Left lobe of liver (tissue), 2 donors: Measurements from ENCODE around the gene KRT37. TPM values are rescaled to one million over a fixed set of nuclear protein-coding genes. Genes with fewer than 3 reads are reported as not detected.

Experiments
- ATAC-seq: fragments of 200-7000 bp; cut with Tn5 transposase; one replicate; pipeline ENCODE4 v1.9.1; 2020; ENCODE audit warnings: mild to moderate bottlenecking, moderate library complexity
- DNase-seq: peaks from one replicate; pipeline ENCODE4 v3.0.0-alpha.2; 2020; ENCODE audit warnings: low spot score
- total RNA-seq: library from RNA; stranded (reverse); gene quantifications from one replicate; pipeline ENCODE4 v1.2.1, GENCODE V29; 2021
- donor health status: DM: no; HTN: no; CAD: no; lungs with moderate emphysema.
- donor health status: DM: no; HTN: yes; CAD: no.

The KRT37 gene
- total RNA-seq, 1 donor from 2014 or later: not detected

DNA sequence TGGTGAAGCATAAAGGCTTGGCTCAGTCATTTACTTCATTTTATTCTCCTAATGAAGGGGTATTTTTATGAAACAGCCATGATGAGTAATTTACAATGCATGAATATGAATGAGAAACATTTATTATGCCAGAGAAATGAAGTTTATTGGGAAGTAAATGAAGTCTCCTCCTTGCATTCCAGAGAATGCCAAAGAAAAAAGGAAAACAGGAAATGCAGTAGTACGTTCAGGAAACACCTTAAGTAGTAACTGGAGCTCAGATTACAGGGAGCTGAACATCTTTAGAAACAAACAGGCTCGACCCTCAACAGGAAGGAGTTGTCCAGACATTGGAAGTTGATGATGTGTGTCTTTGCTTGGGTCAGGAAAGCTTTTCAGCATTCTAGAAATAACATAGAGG is 46.8 kb downstream of the KRT37 start:
- no peak for ATAC-seq
- DNase-seq: no peak

Other genes starting within 250 kb of the KRT37 start
- gene KRTAP4-2, start 246.4 kb downstream of the KRT37 start, total RNA-seq: not detected
- not detected for gene KRTAP4-1, start 239.7 kb downstream of the KRT37 start, total RNA-seq
- gene KRTAP9-1, start 234.7 kb downstream of the KRT37 start, total RNA-seq: not detected
- not detected for gene KRTAP9-2, start 197.9 kb downstream of the KRT37 start, total RNA-seq
- gene KRTAP9-3, start 192.1 kb downstream of the KRT37 start, total RNA-seq: not detected
- gene KRTAP9-8, start 186.6 kb downstream of the KRT37 start, total RNA-seq: not detected
- gene KRTAP9-4, start 174.9 kb downstream of the KRT37 start, total RNA-seq: not detected
- gene KRTAP9-9, start 169.2 kb downstream of the KRT37 start, total RNA-seq: not detected
- not detected for gene KRTAP9-6, start 159.2 kb downstream of the KRT37 start, total RNA-seq
- not detected for gene KRTAP9-7, start 148.9 kb downstream of the KRT37 start, total RNA-seq
- gene KRTAP29-1, start 121.7 kb downstream of the KRT37 start, total RNA-seq: not detected
- not detected for gene KRTAP16-1, start 115.3 kb downstream of the KRT37 start, total RNA-seq
- gene KRTAP17-1, start 108.9 kb downstream of the KRT37 start, total RNA-seq: not detected
- not detected for gene KRT33A, start 73.8 kb downstream of the KRT37 start, total RNA-seq
- not detected for gene KRT33B, start 54.8 kb downstream of the KRT37 start, total RNA-seq
- gene KRT34, start 42.3 kb downstream of the KRT37 start, total RNA-seq: not detected
- gene KRT31, start 27.0 kb downstream of the KRT37 start, total RNA-seq: not detected
- gene KRT38, start 16.4 kb upstream of the KRT37 start, total RNA-seq: not detected
- not detected for gene KRT32, start 42.8 kb upstream of the KRT37 start, total RNA-seq
- not detected for gene KRT35, start 56.6 kb upstream of the KRT37 start, total RNA-seq
- gene KRT36, start 65.3 kb upstream of the KRT37 start, total RNA-seq: not detected
- not detected for gene KRT13, start 81.0 kb upstream of the KRT37 start, total RNA-seq
- gene KRT15, start 94.3 kb upstream of the KRT37 start, total RNA-seq: 0.15 TPM
- 5.7 TPM for gene KRT19, start 103.7 kb upstream of the KRT37 start, total RNA-seq
- not detected for gene KRT9, start 147.5 kb upstream of the KRT37 start, total RNA-seq
- not detected for gene KRT14, start 162.3 kb upstream of the KRT37 start, total RNA-seq
- not detected for gene KRT16, start 188.2 kb upstream of the KRT37 start, total RNA-seq
- not detected for gene KRT17, start 200.0 kb upstream of the KRT37 start, total RNA-seq